B cell (primary cell): ENCODE measurements around the gene ACKR2. TPM values are rescaled to one million over a fixed set of nuclear protein-coding genes. Genes with fewer than 3 reads are reported as not detected.

ENCODE experiments used
- ATAC-seq: fragments of 200-7000 bp; cut with Tn5 transposase; one replicate; pipeline ENCODE4 v1.10.0; 2021; ENCODE audit warnings: low read depth, mild to moderate bottlenecking, moderate number of reproducible peaks, moderate library complexity
- CTCF ChIA-PET: fragments of 350-600 bp; sonication (Branson Sonifier 250); formaldehyde crosslinking; loops from one replicate; lab custom pipeline; 2021; ENCODE audit warnings: antibody characterized with exemption, inconsistent platforms; lab: Charles Lee
- POLR2A ChIA-PET: fragments of 350-600 bp; sonication (Branson Sonifier 250); formaldehyde crosslinking; loops from one replicate; lab custom pipeline; 2021; ENCODE audit warnings: antibody characterized with exemption; lab: Charles Lee
- DNase-seq: peaks from one replicate; pipeline ENCODE4 v3.0.0; 2013
- H2AFZ ChIP-seq: 2 replicates; pipeline ENCODE4 v1.6.1; 2012; ENCODE audit warnings: mild to moderate bottlenecking, low read depth, low read length; ENCODE audit not compliant: insufficient read depth, poor library complexity, severe bottlenecking
- H3K27ac ChIP-seq, 2 donors: 1 replicate in 1 of 2; 2 replicates in 1 of 2; pipeline ENCODE4 v1.5.1; 2012 to 2013; ENCODE audit warnings: low read length in 2 of 2, mild to moderate bottlenecking in 2 of 2, moderate library complexity in 1 of 2
- H3K27me3 ChIP-seq, 4 experiments: fragments of 200-600 bp in 1 of 4; sonication (generic) in 1 of 4; replicated peaks in 1 of 4; 1 replicate in 2 of 4; 2 replicates in 2 of 4; pipeline versions ENCODE4 v1.6.1 to v1.7.0; 2013 to 2016; ENCODE audit warnings: low read length in 3 of 4, mild to moderate bottlenecking in 2 of 4, mixed read lengths in 1 of 4, moderate library complexity in 1 of 4; ENCODE audit not compliant: insufficient read depth in 4 of 4, control insufficient read depth in 3 of 4; ENCODE audit errors: control extremely low read depth in 1 of 4
- H3K36me3 ChIP-seq, 2 experiments: replicated peaks in 1 of 2; 1 replicate in 1 of 2; 2 replicates in 1 of 2; pipeline versions ENCODE4 v1.6.1 to v1.7.1; 2013; ENCODE audit warnings: low read length in 1 of 2; ENCODE audit not compliant: insufficient read depth in 2 of 2, control insufficient read depth in 1 of 2; ENCODE audit errors: control extremely low read depth in 1 of 2, extremely low read depth in 1 of 2
- H3K4me1 ChIP-seq, 2 donors: fragments of 200-600 bp in 1 of 2; sonication (generic) in 1 of 2; 1 replicate in 1 of 2; 2 replicates in 1 of 2; pipeline versions ENCODE4 v1.5.1 to v1.6.1; 2013 to 2017; ENCODE audit warnings: low read length in 2 of 2; ENCODE audit not compliant: control insufficient read depth in 2 of 2, insufficient read depth in 2 of 2
- H3K4me2 ChIP-seq: replicated peaks from 2 replicates; pipeline ENCODE3; 2012; ENCODE audit warnings: mild to moderate bottlenecking, low read depth, low read length; ENCODE audit not compliant: poor library complexity, severe bottlenecking
- H3K4me3 ChIP-seq, 5 experiments: fragments of 200-600 bp in 1 of 5; sonication (generic) in 1 of 5; 1 replicate in 3 of 5; 2 replicates in 2 of 5; pipeline versions ENCODE4 v1.5.1 to v1.7.0; 2011 to 2016; ENCODE audit warnings: low read length in 4 of 5, mild to moderate bottlenecking in 4 of 5, low read depth in 2 of 5, control low read depth in 1 of 5, moderate library complexity in 1 of 5; ENCODE audit not compliant: insufficient read depth in 1 of 5; ENCODE audit errors: control extremely low read depth in 1 of 5, extremely low read depth in 1 of 5
- H3K79me2 ChIP-seq: fragments of 200-600 bp; sonication (generic); one replicate; pipeline ENCODE4 v1.6.0; 2016; ENCODE audit warnings: low read length; ENCODE audit not compliant: control insufficient read depth, insufficient read depth
- H3K9ac ChIP-seq: fragments of 200-600 bp; sonication (generic); 2 replicates; pipeline ENCODE4 v1.6.1; 2017; ENCODE audit warnings: mild to moderate bottlenecking, low read length, moderate library complexity
- H3K9me3 ChIP-seq, 3 donors: one replicate each; pipeline versions ENCODE4 v1.6.1 to v1.7.1; 2013; ENCODE audit warnings: low read length in 2 of 3; ENCODE audit not compliant: control insufficient read depth in 2 of 3, insufficient read depth in 1 of 3; ENCODE audit errors: control extremely low read depth in 1 of 3
- H4K20me1 ChIP-seq: 2 replicates; pipeline ENCODE4 v1.6.0; 2012; ENCODE audit warnings: mild to moderate bottlenecking, low read length; ENCODE audit not compliant: insufficient read depth, control insufficient read depth, poor library complexity, severe bottlenecking
- H3K27ac Mint-ChIP-seq: one replicate; pipeline ENCODE4 v1.8.0; 2021; ENCODE audit warnings: mixed read lengths
- H3K27me3 Mint-ChIP-seq: one replicate; pipeline ENCODE4 v1.8.0; 2021; ENCODE audit warnings: mixed read lengths
- H3K4me1 Mint-ChIP-seq: one replicate; pipeline ENCODE4 v1.8.0; 2021; ENCODE audit warnings: mixed read lengths
- H3K4me3 Mint-ChIP-seq: one replicate; pipeline ENCODE4 v1.8.0; 2021; ENCODE audit warnings: mixed read lengths
- H3K9me3 Mint-ChIP-seq: one replicate; pipeline ENCODE4 v1.8.0; 2022; ENCODE audit warnings: mixed read lengths; ENCODE audit not compliant: insufficient read depth
- CTCF ChIP-seq: fragments of 200-600 bp; IDR thresholded peaks from one replicate; pipeline ENCODE4 v1.8.0; 2022; ENCODE audit warnings: antibody characterized with exemption, mild to moderate bottlenecking
- EZH2 ChIP-seq: IDR thresholded peaks from 2 replicates; pipeline ENCODE4 v1.6.1; 2012; ENCODE audit warnings: borderline replicate concordance, low read depth, mild to moderate bottlenecking, moderate library complexity, low read length; ENCODE audit not compliant: insufficient read depth, poor library complexity, severe bottlenecking
- WGBS: methylation state at CpG from one replicate; pipeline ENCODE4 v1.1.5; 2013; ENCODE audit warnings: missing lambda C conversion rate; ENCODE audit not compliant: insufficient coverage; 5-methylcytosine and 5-hydroxymethylcytosine counted together
- intact Hi-C: fragments of 100-400 bp; cut with micrococcal nuclease; formaldehyde crosslinking; loops from one replicate; pipeline ENCODE4 v1.10.0; 2022
- polyA plus RNA-seq: library from polyadenylated mRNA; depleted of rRNA; stranded (reverse); fragments of >200 nt; gene quantifications from 2 replicates; pipeline ENCODE4 v1.2.3, GENCODE V29; 2012
- total RNA-seq, 2 donors: library from RNA; stranded (reverse); fragments of 120-200 nt in 1 of 2; gene quantifications; 1 replicate in 1 of 2; 2 replicates in 1 of 2; pipeline versions ENCODE4 v1.2.3 to v1.2.4, GENCODE V29; 2013 to 2022

Gene ACKR2
- total and polyA plus RNA-seq, 2 donors (not counting 1 experiment from before 2014, with no cell fraction given): 0.31 to 1.7 TPM

GRCh38 chr3:42819351-42819965 is 10.2 kb downstream of the ACKR2 start:
- no peak overlapping the region for H3K27ac ChIP-seq
- Mint-ChIP-seq H3K27ac (no peak overlapping the region), H3K4me1 (no peaks in the 10 kb centered on the region), H3K9me3 (no peaks in the 10 kb centered on the region), H3K27me3 (peaks cover 11% of the 10 kb centered on the region), H3K4me3 (no peak overlapping the region)
- intact Hi-C loops: no loop called here
- H3K4me1 ChIP-seq: no peaks in the 10 kb centered on the region
- no peak overlapping the region for H3K4me3 ChIP-seq
- H3K9me3 ChIP-seq: no peaks in the 10 kb centered on the region
- H3K79me2 ChIP-seq: no peaks in the 10 kb centered on the region
- TF ChIP-seq EZH2 (no peak), CTCF (no peak)
- no peaks in the 10 kb centered on the region for H3K36me3 ChIP-seq
- no peaks in the 10 kb centered on the region for H4K20me1 ChIP-seq
- CTCF ChIA-PET: interaction anchor here (0.6 kb wide), 1 partner anchor 618 kb away, joined by 4 read pairs; no protein-coding TSS in a partner anchor
- DNase-seq: no peak
- H3K27me3 ChIP-seq: no peaks in the 10 kb centered on the region
- no peak overlapping the region for H3K4me2 ChIP-seq
- 94% methylated on average over 2 of the region's 2 CpGs for WGBS
- H2AFZ ChIP-seq: no peak overlapping the region
- POLR2A ChIA-PET: no interaction called here
- no peak for ATAC-seq
- H3K9ac ChIP-seq: no peak overlapping the region

GRCh38 chr3:42820746-42821051 is 11.5 kb downstream of the ACKR2 start:
- H3K9me3 Mint-ChIP-seq: no peaks in the 10 kb centered on the region
- Histone ChIP-seq H2AFZ (no peak overlapping the region), H3K4me1 (no peaks in the 10 kb centered on the region), H3K27me3 (no peaks in the 10 kb centered on the region), H3K9ac (no peak overlapping the region), H3K36me3 (no peaks in the 10 kb centered on the region), H3K4me2 (no peak overlapping the region), H4K20me1 (no peaks in the 10 kb centered on the region), H3K9me3 (no peaks in the 10 kb centered on the region), H3K79me2 (no peaks in the 10 kb centered on the region), H3K4me3 (no peak overlapping the region), H3K27ac (no peak overlapping the region)
- no peak for DNase-seq
- no peak overlapping the region for H3K27ac Mint-ChIP-seq
- no peak for ATAC-seq
- POLR2A ChIA-PET: interaction anchor here (0.6 to 0.7 kb wide), 3 partner anchors 11 to 120 kb away, joined by 3 to 6 read pairs (median 4); partner anchors contain the start of gene ACKR2
- intact Hi-C loops: no loop called here
- no peaks in the 10 kb centered on the region for H3K4me1 Mint-ChIP-seq
- 91% methylated on average over 6 of the region's 6 CpGs for WGBS
- no peak overlapping the region for H3K4me3 Mint-ChIP-seq
- peaks cover 11% of the 10 kb centered on the region for H3K27me3 Mint-ChIP-seq
- TF ChIP-seq EZH2: no peak
- TF ChIP-seq CTCF: no peak
- CTCF ChIA-PET: interaction anchor here (0.5 to 0.8 kb wide), 4 partner anchors 9 to 573 kb away, joined by 3 read pairs; no protein-coding TSS in a partner anchor
